Thyroid gland (tissue), 4 donors: ENCODE measurements around the gene LZTS3.
"Not testable (repeated sequence)": the region's sequence is repeated elsewhere in the genome, so short reads cannot be mapped to it uniquely, and the experiment has no call there.

Experiments
- CTCF ChIP-seq, 6 experiments: fragments of 200-600 bp in 3 of 6; fragments of 450-650 bp in 3 of 6; sonication (generic) in 3 of 6; IDR thresholded peaks; one replicate each; pipeline ENCODE4 v1.5.1; 2016 to 2019; ENCODE audit warnings: antibody characterized with exemption in 6 of 6, mild to moderate bottlenecking in 2 of 6, inconsistent platforms in 1 of 6, moderate library complexity in 1 of 6
- POLR2A ChIP-seq, 2 donors: fragments of 450-650 bp; IDR thresholded peaks; one replicate each; pipeline ENCODE4 v1.6.1; 2017; ENCODE audit warnings: antibody characterized with exemption in 2 of 2, mild to moderate bottlenecking in 2 of 2, moderate library complexity in 1 of 2

GRCh38 chr20:3215359-3215917, 42.1 kb upstream of the LZTS3 start:
- not testable (repeated sequence) for TF ChIP-seq CTCF, POLR2A (IDR thresholded peaks at IDR 0.05)
